CD4-positive, alpha-beta T cell treated with Interferon gamma for 1 hour (primary cell): ENCODE measurements around the gene NCOA3.
"Not testable (repeated sequence)": the region's sequence is repeated elsewhere in the genome, so short reads cannot be mapped to it uniquely, and the experiment has no call there.

Experiments
- DNase-seq: peaks from one replicate; pipeline ENCODE4 v3.0.0-alpha.2; 2020

NCOA3 gene

GRCh38 chr20:47541355-47541922 is 39.8 kb downstream of the NCOA3 start:
- DNase-seq, result no peak

- DNase-seq, result no peak
These were observed 41.3 kb downstream of the NCOA3 start for GRCh38 chr20:47543006-47543431.

- no peak for DNase-seq
These were observed 42.6 kb downstream of the NCOA3 start for GRCh38 chr20:47544240-47544639.

- DNase-seq, result no peak
These were observed 43.2 kb downstream of the NCOA3 start for GRCh38 chr20:47544852-47545251.

- no peak for DNase-seq
These were observed 43.8 kb downstream of the NCOA3 start for GRCh38 chr20:47545499-47545898.

GRCh38 chr20:47546184-47547033 is 44.7 kb downstream of the NCOA3 start:
- DNase-seq, result no peak

- no peak for DNase-seq
These were observed 45.3 kb downstream of the NCOA3 start for GRCh38 chr20:47547034-47547387.

- no peak for DNase-seq
These were observed 48.0 kb downstream of the NCOA3 start for GRCh38 chr20:47549671-47550070.

GRCh38 chr20:47551222-47551621 is 49.5 kb downstream of the NCOA3 start:
- no peak for DNase-seq

GRCh38 chr20:47551841-47552240 is 50.2 kb downstream of the NCOA3 start:
- no peak for DNase-seq

GRCh38 chr20:47552996-47553395 is 51.3 kb downstream of the NCOA3 start:
- no peak for DNase-seq

GRCh38 chr20:47553594-47554235 is 52.0 kb downstream of the NCOA3 start:
- DNase-seq, result not testable (repeated sequence)

GRCh38 chr20:47554283-47554682 is 52.6 kb downstream of the NCOA3 start:
- not testable (repeated sequence) for DNase-seq

GRCh38 chr20:47557218-47557617 is 55.5 kb downstream of the NCOA3 start:
- DNase-seq, result no peak

- no peak for DNase-seq
These were observed 56.1 kb downstream of the NCOA3 start for GRCh38 chr20:47557791-47558190.

GRCh38 chr20:47558295-47559066 is 56.8 kb downstream of the NCOA3 start:
- no peak for DNase-seq

- DNase-seq, result no peak
These were observed 57.5 kb downstream of the NCOA3 start for GRCh38 chr20:47559141-47559540.

- no peak for DNase-seq
These were observed 59.5 kb downstream of the NCOA3 start for GRCh38 chr20:47561180-47561579.

GRCh38 chr20:47561603-47562583 is 60.2 kb downstream of the NCOA3 start:
- no peak for DNase-seq

GRCh38 chr20:47566269-47566668 is 64.6 kb downstream of the NCOA3 start:
- no peak for DNase-seq

- DNase-seq, result no peak
These were observed 66.3 kb downstream of the NCOA3 start for GRCh38 chr20:47568019-47568418.

GRCh38 chr20:47568837-47569410 is 67.2 kb downstream of the NCOA3 start:
- no peak for DNase-seq
